HCT116 (cell line): ENCODE measurements around the gene MRPL41. TPM values are rescaled to one million over a fixed set of nuclear protein-coding genes. Genes with fewer than 3 reads are reported as not detected.
A peak's percentile ranks its signal among the peaks of the same experiment; 100 is the strongest.

ENCODE experiments used
- ATAC-seq: fragments of 200-7000 bp; cut with Tn5 transposase; 2 replicates; pipeline ENCODE4 v1.9.1; 2020; ENCODE audit warnings: mild to moderate bottlenecking, moderate library complexity
- BruUV-seq: library from RNA; stranded (reverse); fragments of 400-500 nt; replicated peaks from 2 replicates; lab custom pipeline; 2021; lab: Mats Ljungman, UMichigan
- CTCF ChIA-PET: fragments of 300-600 bp; sonication (Branson Sonifier 250); formaldehyde crosslinking; loops from one replicate; lab custom pipeline; 2021; ENCODE audit warnings: antibody characterized with exemption; lab: Charles Lee
- POLR2A ChIA-PET: fragments of 300-600, 350-600 bp; sonication (Branson Sonifier 250); formaldehyde crosslinking; loops from one replicate; lab custom pipeline; 2021; ENCODE audit warnings: antibody characterized with exemption; lab: Charles Lee
- RAD21 ChIA-PET, 2 experiments: fragments of 300-600 bp; sonication (Branson Sonifier 250); formaldehyde crosslinking; loops; one replicate each; lab custom pipeline; 2023; ENCODE audit warnings: low total read pairs in 2 of 2; ENCODE audit not compliant: uncharacterized antibody in 2 of 2, unreplicated experiment in 2 of 2, low non-redundant PET in 1 of 2; lab: Charles Lee
- DNase-seq: peaks from one replicate; pipeline ENCODE4 v3.0.0-alpha.2; 2010; ENCODE audit warnings: low read depth, low spot score
- H2AFZ ChIP-seq: fragments of 200-600 bp; shearing (Covaris generic), sonication (generic); 2 replicates; pipeline ENCODE4 v1.6.1; 2017; ENCODE audit warnings: low read depth, mixed run types, mixed read lengths, antibody characterized with exemption, low read length; ENCODE audit not compliant: poor library complexity, severe bottlenecking
- H3K27ac ChIP-seq: 2 replicates; pipeline ENCODE4 v1.5.1; 2012; ENCODE audit warnings: low read depth, low read length
- H3K27me3 ChIP-seq: fragments of 200-600 bp; sonication (generic); 2 replicates; pipeline ENCODE4 v1.6.1; 2016; ENCODE audit warnings: mixed run types, low read length, mixed read lengths; ENCODE audit not compliant: insufficient read depth
- H3K36me3 ChIP-seq, 2 experiments: fragments of 200-500 bp in 1 of 2; fragments of 200-600 bp in 1 of 2; sonication (Bioruptor generic) in 1 of 2; sonication (generic) in 1 of 2; 2 replicates each; pipeline versions ENCODE4 v1.5.1 to v1.6.1; 2014 to 2016; ENCODE audit warnings: low read length in 2 of 2, inconsistent platforms in 1 of 2, mixed read lengths in 1 of 2, mixed run types in 1 of 2; ENCODE audit not compliant: insufficient read depth in 2 of 2, control insufficient read depth in 1 of 2
- H3K4me1 ChIP-seq, 2 experiments: fragments of 200-600 bp in 1 of 2; sonication (generic) in 1 of 2; 2 replicates each; pipeline versions ENCODE4 v1.5.1 to v1.6.1; 2012 to 2017; ENCODE audit warnings: low read length in 2 of 2, inconsistent platforms in 1 of 2, mild to moderate bottlenecking in 1 of 2, mixed read lengths in 1 of 2, mixed run types in 1 of 2, moderate library complexity in 1 of 2; ENCODE audit not compliant: insufficient read depth in 2 of 2, control insufficient read depth in 1 of 2
- H3K4me2 ChIP-seq: fragments of 200-600 bp; sonication (generic); 2 replicates; pipeline ENCODE4 v1.6.1; 2017; ENCODE audit warnings: mixed run types, low read length, mixed read lengths
- H3K4me3 ChIP-seq, 2 experiments: fragments of 200-600 bp in 1 of 2; sonication (generic) in 1 of 2; replicated peaks in 1 of 2; 2 replicates each; pipeline ENCODE4 v1.5.1; 2011 to 2016; ENCODE audit warnings: low read length in 2 of 2, control low read depth in 1 of 2, low read depth in 1 of 2, mild to moderate bottlenecking in 1 of 2, mixed read lengths in 1 of 2, mixed run types in 1 of 2
- H3K79me2 ChIP-seq: fragments of 200-600 bp; sonication (generic); 2 replicates; pipeline ENCODE4 v1.6.1; 2017; ENCODE audit warnings: mild to moderate bottlenecking, mixed run types, low read length, moderate library complexity, mixed read lengths; ENCODE audit not compliant: insufficient read depth
- H3K9ac ChIP-seq: fragments of 200-600 bp; sonication (generic); 2 replicates; pipeline ENCODE4 v1.6.1; 2016; ENCODE audit warnings: low read length, mixed read lengths
- H3K9me2 ChIP-seq: fragments of 200-600 bp; sonication (generic), shearing (Covaris generic); 2 replicates; pipeline ENCODE4 v1.6.1; 2017; ENCODE audit warnings: mixed run types, mild to moderate bottlenecking, moderate library complexity; ENCODE audit not compliant: insufficient read depth
- H3K9me3 ChIP-seq, 2 experiments: fragments of 200-500 bp in 1 of 2; fragments of 200-600 bp in 1 of 2; sonication (Bioruptor generic) in 1 of 2; sonication (generic) in 1 of 2; 2 replicates each; pipeline ENCODE4 v1.6.1; 2014 to 2017; ENCODE audit warnings: low read length in 2 of 2, mixed read lengths in 2 of 2, inconsistent platforms in 1 of 2, low read depth in 1 of 2, mild to moderate bottlenecking in 1 of 2, mixed run types in 1 of 2, moderate library complexity in 1 of 2; ENCODE audit not compliant: control insufficient read depth in 1 of 2, insufficient read depth in 1 of 2
- H4K20me1 ChIP-seq: fragments of 200-600 bp; sonication (generic), shearing (Covaris generic); 2 replicates; pipeline ENCODE4 v1.6.1; 2017; ENCODE audit warnings: mixed run types, mild to moderate bottlenecking, moderate library complexity; ENCODE audit not compliant: insufficient read depth
- CBX3 ChIP-seq: IDR thresholded peaks from 2 replicates; pipeline ENCODE4 v1.6.1; 2012; ENCODE audit warnings: low read depth
- CTCF ChIP-seq, 3 experiments: fragments of 200-600 bp in 1 of 3; sonication (generic) in 1 of 3; IDR thresholded peaks in 2 of 3; conservative IDR thresholded peaks in 1 of 3; 2 replicates each; pipeline ENCODE4 v1.5.1; 2012 to 2017; ENCODE audit warnings: low read depth in 2 of 3, low read length in 2 of 3, antibody characterized with exemption in 1 of 3, borderline replicate concordance in 1 of 3, control low read depth in 1 of 3, mild to moderate bottlenecking in 1 of 3, mixed read lengths in 1 of 3, mixed run types in 1 of 3, moderate library complexity in 1 of 3; ENCODE audit not compliant: insufficient read depth in 1 of 3
- EGR1 ChIP-seq: IDR thresholded peaks from 2 replicates; pipeline ENCODE4 v1.6.1; 2012; ENCODE audit warnings: low read depth
- ELF1 ChIP-seq: IDR thresholded peaks from 2 replicates; pipeline ENCODE4 v1.6.1; 2012; ENCODE audit warnings: low read depth, borderline replicate concordance
- EZH2 ChIP-seq: fragments of 200-600 bp; sonication (generic); IDR thresholded peaks from 2 replicates; pipeline ENCODE4 v1.6.1; 2017; ENCODE audit warnings: antibody characterized with exemption, mixed run types
- EZH2phosphoT487 ChIP-seq: fragments of 200-600 bp; IDR thresholded peaks from 2 replicates; pipeline ENCODE4 v1.6.1; 2018; ENCODE audit warnings: antibody characterized with exemption, borderline replicate concordance
- FOSL1 ChIP-seq: IDR thresholded peaks from 2 replicates; pipeline ENCODE4 v1.6.1; 2012; ENCODE audit warnings: low read depth
- JUND ChIP-seq: IDR thresholded peaks from 2 replicates; pipeline ENCODE4 v1.6.1; 2012
- MAX ChIP-seq: IDR thresholded peaks from 2 replicates; pipeline ENCODE4 v1.6.1; 2012
- POLR2A ChIP-seq: IDR thresholded peaks from 2 replicates; pipeline ENCODE4 v1.7.0; 2011; ENCODE audit warnings: borderline replicate concordance; ENCODE audit not compliant: insufficient read depth, insufficient read length; ENCODE audit errors: extremely low read depth
- POLR2AphosphoS5 ChIP-seq: IDR thresholded peaks from 2 replicates; pipeline ENCODE4 v1.6.1; 2011; ENCODE audit warnings: mild to moderate bottlenecking, low read depth, low read length, moderate library complexity
- RAD21 ChIP-seq: IDR thresholded peaks from 2 replicates; pipeline ENCODE4 v1.6.1; 2012; ENCODE audit warnings: low read depth, mild to moderate bottlenecking
- SRF ChIP-seq: IDR thresholded peaks from 2 replicates; pipeline ENCODE4 v1.6.1; 2012; ENCODE audit warnings: low read depth
- TCF7L2 ChIP-seq: IDR thresholded peaks from 2 replicates; pipeline ENCODE4 v1.7.0; 2011; ENCODE audit warnings: borderline replicate concordance, inconsistent platforms; ENCODE audit not compliant: insufficient read depth, insufficient read length; ENCODE audit errors: extremely low read depth
- YY1 ChIP-seq: IDR thresholded peaks from 2 replicates; pipeline ENCODE4 v1.6.1; 2011; ENCODE audit warnings: low read length, low read depth, moderate library complexity, mild to moderate bottlenecking; ENCODE audit not compliant: insufficient replicate concordance; ENCODE audit errors: extremely low read depth
- intact Hi-C: fragments of 100-400 bp; cut with micrococcal nuclease; formaldehyde crosslinking; loops from 2 replicates; pipeline ENCODE4 v1.10.0; 2022
- total RNA-seq: library from RNA; stranded (reverse); gene quantifications from one replicate; pipeline ENCODE4 v1.2.1, GENCODE V29; 2021; ENCODE audit not compliant: unreplicated experiment

MRPL41 gene
- total RNA-seq, 1 experiment from 2014 or later: 69.5 TPM

DNA sequence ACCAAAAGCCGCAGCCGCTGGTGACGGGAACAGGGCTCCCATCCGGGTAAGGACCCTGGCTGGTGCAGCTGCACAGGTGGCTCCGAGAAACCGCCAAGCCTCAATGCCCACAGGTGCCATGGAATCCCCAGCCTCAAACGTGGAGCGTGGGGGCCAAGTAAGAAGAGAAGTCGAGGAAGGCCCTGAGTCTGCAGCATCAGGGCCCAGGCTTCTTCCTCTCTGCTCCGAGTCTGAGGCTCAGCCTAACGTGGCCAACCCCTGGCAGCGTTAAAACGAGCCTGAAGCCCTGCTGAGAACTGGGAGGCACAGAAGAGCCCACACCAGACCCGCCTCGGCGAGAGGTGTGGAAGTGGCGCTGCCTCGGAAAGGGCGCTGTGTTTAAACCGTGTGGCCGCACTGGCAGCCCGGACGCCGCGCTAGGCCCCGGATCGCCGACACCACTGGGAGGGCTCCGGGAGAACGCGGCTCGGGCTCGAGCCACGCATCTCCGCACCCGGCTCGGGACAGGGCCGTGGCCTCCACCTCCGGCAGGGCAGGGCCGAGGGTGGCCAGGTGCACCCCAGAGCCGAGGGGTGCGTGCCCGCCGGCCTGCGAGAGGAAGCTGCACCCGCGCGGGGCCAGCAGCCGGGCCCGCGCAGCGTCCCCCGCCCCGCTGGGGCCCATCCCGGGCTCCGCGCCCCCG lies 37.9 kb downstream of the MRPL41 start:
- Histone ChIP-seq H3K9me3 (no peaks in the 10 kb centered on the region), H4K20me1 (no peaks in the 10 kb centered on the region), H3K27ac (peak overlapping the region; percentile 75; the same call in 1 of the 2 replicates), H2AFZ (no peak overlapping the region)
- TF ChIP-seq MAX (no peak), EZH2 (no peak), CTCF (IDR thresholded peaks at IDR 0.05 in 2 of 3, conservative IDR thresholded peaks at IDR 0.05 in 1 of 3; ENCODE audit: borderline replicate concordance in 1 of 3, insufficient read depth in 1 of 3, low read depth in 2 of 3, low read length in 2 of 3) (no peak), POLR2AphosphoS5 (no peak), POLR2A (no peak), EZH2phosphoT487 (no peak), ELF1 (no peak), EGR1 (no peak), TCF7L2 (no peak), JUND (no peak), RAD21 (no peak), YY1 (no peak), SRF (no peak), FOSL1 (no peak), CBX3 (no peak)
- TF ChIP-seq, all 23 proteins: peak for 0
- Histone ChIP-seq H3K4me3 (peak overlapping the region; percentile 80 to 91), H3K9me2 (no peaks in the 10 kb centered on the region), H3K4me2 (peak overlapping the region; percentile 83), H3K27me3 (no peaks in the 10 kb centered on the region), H3K79me2 (peaks cover 52% of the 10 kb centered on the region), H3K4me1 (peaks cover 11 to 20% of the 10 kb centered on the region in 2 experiments; a peak in 2 of 4 replicates), H3K36me3 (peaks cover 27 to 38% of the 10 kb centered on the region in 2 experiments; a peak in 3 of 4 replicates), H3K9ac (peak overlapping the region; percentile 94)
- ChIA-PET RAD21 (no interaction called here), CTCF (interaction anchor here (2.0 kb wide), 1 partner anchor 10 kb away, joined by 11 read pairs; the partner anchor contains the start of gene DPH7), POLR2A (no interaction called here)
- DNase-seq: no peak
- peak; percentile 9 for ATAC-seq
- BruUV-seq: no TSS peak
- intact Hi-C loops: no loop called here
